Measurements from ENCODE around the gene GOLGA8R. TPM values are rescaled to one million over a fixed set of nuclear protein-coding genes. Genes with fewer than 3 reads are reported as not detected.
"Not testable (repeated sequence)": the region's sequence is repeated elsewhere in the genome, so short reads cannot be mapped to it uniquely, and the experiment has no call there.

The GOLGA8R gene
- polyA plus RNA-seq (ENCODE audit: insufficient read length in 4 of 4): 1 to 10 TPM; 3.7 to 6.7 (median 4.8) TPM

GRCh38 chr15:30414160-30414559 is at the start of gene GOLGA8R:
GOLGA8R (minus strand) TSS chr15:30414260; CDS start chr15:30414162, 98 bp downstream.
- not testable (repeated sequence) for DNase-seq (ENCODE audit: low read depth in 4 of 4, low spot score in 3 of 4)

GRCh38 chr15:30463849-30464248 is 49.8 kb upstream of the GOLGA8R start:
- not testable (repeated sequence) for DNase-seq (ENCODE audit: low read depth in 4 of 4, low spot score in 3 of 4)

GRCh38 chr15:30462176-30462575 is 48.1 kb upstream of the GOLGA8R start:
- not testable (repeated sequence) for DNase-seq (ENCODE audit: low read depth in 4 of 4, low spot score in 3 of 4)

GRCh38 chr15:30452702-30453101 is 38.6 kb upstream of the GOLGA8R start:
- not testable (repeated sequence) for DNase-seq (ENCODE audit: low read depth in 4 of 4, low spot score in 3 of 4)

GRCh38 chr15:30438348-30438747 is 24.3 kb upstream of the GOLGA8R start:
- DNase-seq (ENCODE audit: low read depth in 4 of 4, low spot score in 3 of 4): not testable (repeated sequence)

GRCh38 chr15:30435878-30436277 is 21.8 kb upstream of the GOLGA8R start:
- DNase-seq (ENCODE audit: low read depth in 4 of 4, low spot score in 3 of 4): not testable (repeated sequence)

GRCh38 chr15:30420723-30421122 is 6.7 kb upstream of the GOLGA8R start:
- DNase-seq (ENCODE audit: low read depth in 4 of 4, low spot score in 3 of 4): not testable (repeated sequence)

- DNase-seq (ENCODE audit: low read depth in 4 of 4, low spot score in 3 of 4): not testable (repeated sequence)
Observed at GRCh38 chr15:30407636-30408035, 6.4 kb downstream of the GOLGA8R start.

GRCh38 chr15:30398988-30399387 is 15.1 kb downstream of the GOLGA8R start:
- DNase-seq (ENCODE audit: low read depth in 4 of 4, low spot score in 3 of 4): not testable (repeated sequence)

GRCh38 chr15:30393664-30393991 is 20.4 kb downstream of the GOLGA8R start:
- DNase-seq (ENCODE audit: low read depth in 4 of 4, low spot score in 3 of 4): not testable (repeated sequence)

GRCh38 chr15:30392766-30393663 is 21.0 kb downstream of the GOLGA8R start, which contains the start of gene CHRFAM7A:
CHRFAM7A (minus strand) TSS chr15:30393540; CDS start chr15:30383351, 10,189 bp downstream.
- DNase-seq (ENCODE audit: low read depth in 4 of 4, low spot score in 3 of 4): not testable (repeated sequence)

- DNase-seq (ENCODE audit: low read depth in 4 of 4, low spot score in 3 of 4): not testable (repeated sequence)
Observed at GRCh38 chr15:30386318-30386887, 27.7 kb downstream of the GOLGA8R start.

- DNase-seq (ENCODE audit: low read depth in 4 of 4, low spot score in 3 of 4): not testable (repeated sequence)
Observed at GRCh38 chr15:30377082-30377413, 37.0 kb downstream of the GOLGA8R start.

GRCh38 chr15:30376375-30377081 is 37.5 kb downstream of the GOLGA8R start:
- not testable (repeated sequence) for DNase-seq (ENCODE audit: low read depth in 4 of 4, low spot score in 3 of 4)

- not testable (repeated sequence) for DNase-seq (ENCODE audit: low read depth in 4 of 4, low spot score in 3 of 4)
Observed at GRCh38 chr15:30375872-30376271, 38.2 kb downstream of the GOLGA8R start.

- not testable (repeated sequence) for DNase-seq (ENCODE audit: low read depth in 4 of 4, low spot score in 3 of 4)
Observed at GRCh38 chr15:30374862-30375261, 39.2 kb downstream of the GOLGA8R start.

- DNase-seq (ENCODE audit: low read depth in 4 of 4, low spot score in 3 of 4): not testable (repeated sequence)
Observed at GRCh38 chr15:30368271-30368670, 45.8 kb downstream of the GOLGA8R start.

- DNase-seq (ENCODE audit: low read depth in 4 of 4, low spot score in 3 of 4): not testable (repeated sequence)
Observed at GRCh38 chr15:30367246-30367645, 46.8 kb downstream of the GOLGA8R start.

- DNase-seq (ENCODE audit: low read depth in 4 of 4, low spot score in 3 of 4): not testable (repeated sequence)
Observed at GRCh38 chr15:30361404-30361803, 52.7 kb downstream of the GOLGA8R start.

- not testable (repeated sequence) for DNase-seq (ENCODE audit: low read depth in 4 of 4, low spot score in 3 of 4)
Observed at GRCh38 chr15:30360990-30361389, 53.1 kb downstream of the GOLGA8R start.

GRCh38 chr15:30355043-30355442 is 59.0 kb downstream of the GOLGA8R start:
- not testable (repeated sequence) for DNase-seq (ENCODE audit: low read depth in 4 of 4, low spot score in 3 of 4)
